Right hindlimb (tissue), 1 donor: ENCODE data around the gene VSX1.
A peak's percentile ranks its signal among the peaks of the same experiment; 100 is the strongest.

Experiments used
- DNase-seq: peaks from one replicate; pipeline ENCODE4 v3.0.0-alpha.2; 2018

The VSX1 gene

DNA sequence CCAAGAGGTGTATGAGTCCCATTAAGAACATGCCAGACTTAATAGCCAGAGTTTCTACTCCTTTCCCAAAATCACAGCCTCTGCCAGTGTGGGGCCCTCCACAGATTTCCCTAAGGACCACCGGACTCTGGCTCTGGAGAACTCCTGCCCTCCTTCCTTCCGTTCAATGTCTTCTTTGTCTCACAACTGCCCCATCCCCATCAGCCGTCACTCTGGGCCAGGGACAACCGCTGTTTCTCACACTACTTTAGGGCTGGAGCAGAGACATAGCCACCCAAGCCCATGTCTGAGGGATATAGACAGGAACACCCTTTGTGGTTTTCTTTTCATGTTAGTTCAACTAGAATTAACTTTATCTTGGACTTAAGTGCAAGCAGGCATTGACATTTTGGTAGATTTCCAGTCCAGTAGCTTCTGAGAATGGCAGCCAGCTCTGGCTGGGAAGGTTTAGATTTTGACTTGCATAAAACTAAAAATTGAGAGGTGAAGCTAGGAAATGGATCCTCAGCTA lies 17.3 kb downstream of the VSX1 start:
- peak; percentile 5 for DNase-seq

DNA sequence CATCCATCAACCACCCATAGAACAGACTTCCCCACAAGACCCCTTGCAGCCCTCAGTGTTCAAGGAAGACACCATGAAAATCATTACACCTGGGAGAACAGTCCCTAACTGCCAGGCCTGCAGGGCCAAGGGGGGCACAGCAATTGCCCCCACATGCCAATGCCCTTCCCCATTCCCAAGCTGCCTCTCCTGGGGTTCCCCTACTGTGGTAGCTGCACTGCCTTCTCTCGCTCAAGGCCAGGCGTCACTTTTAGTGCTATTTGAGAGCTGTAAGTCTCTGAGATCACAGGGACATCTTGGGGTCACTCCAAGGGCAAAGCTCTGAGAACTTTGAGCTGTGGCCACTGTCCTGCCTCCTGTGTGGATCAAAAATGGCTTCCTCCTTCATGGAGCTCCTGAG lies 18.0 kb downstream of the VSX1 start:
- no peak for DNase-seq

DNA sequence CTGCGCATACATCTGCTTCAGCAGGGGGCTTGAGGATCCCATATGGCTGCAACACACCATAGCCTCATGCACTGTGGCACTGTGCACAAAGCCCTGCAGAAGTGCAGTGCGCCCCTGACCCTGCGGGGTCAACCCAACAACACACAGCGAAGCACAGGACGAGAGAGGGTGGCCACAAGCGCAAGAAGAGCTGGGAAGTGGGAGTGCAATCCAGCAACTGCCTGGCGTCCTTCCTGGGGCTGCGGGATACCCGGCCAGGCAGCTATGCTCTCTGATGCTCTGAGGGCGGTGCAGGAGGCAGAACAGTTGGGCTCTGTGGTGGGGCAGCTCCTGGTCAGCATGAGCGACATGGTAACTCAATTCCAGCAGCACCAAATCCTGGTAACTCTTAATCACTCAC lies 18.4 kb downstream of the VSX1 start:
- DNase-seq, result no peak

DNA sequence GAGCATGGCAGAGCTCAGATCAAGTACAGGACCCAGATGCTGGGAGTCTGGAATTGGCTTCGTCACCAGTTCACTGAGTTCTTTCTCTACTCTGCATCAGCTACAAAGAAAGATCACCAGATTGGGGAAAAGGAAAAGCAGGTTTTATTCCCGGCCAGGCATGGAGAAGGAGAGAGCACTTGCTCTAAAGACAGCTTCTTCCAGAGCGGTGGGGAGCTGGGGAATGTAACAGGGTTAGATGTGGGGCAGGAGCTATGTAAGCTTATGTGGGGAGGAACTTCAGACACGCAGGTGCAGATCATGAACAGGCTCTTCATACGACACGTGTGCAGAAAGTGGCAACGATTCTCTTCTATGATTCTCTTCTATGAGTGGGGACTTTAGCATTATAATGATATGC lies 19.1 kb downstream of the VSX1 start:
- DNase-seq, result no peak

DNA sequence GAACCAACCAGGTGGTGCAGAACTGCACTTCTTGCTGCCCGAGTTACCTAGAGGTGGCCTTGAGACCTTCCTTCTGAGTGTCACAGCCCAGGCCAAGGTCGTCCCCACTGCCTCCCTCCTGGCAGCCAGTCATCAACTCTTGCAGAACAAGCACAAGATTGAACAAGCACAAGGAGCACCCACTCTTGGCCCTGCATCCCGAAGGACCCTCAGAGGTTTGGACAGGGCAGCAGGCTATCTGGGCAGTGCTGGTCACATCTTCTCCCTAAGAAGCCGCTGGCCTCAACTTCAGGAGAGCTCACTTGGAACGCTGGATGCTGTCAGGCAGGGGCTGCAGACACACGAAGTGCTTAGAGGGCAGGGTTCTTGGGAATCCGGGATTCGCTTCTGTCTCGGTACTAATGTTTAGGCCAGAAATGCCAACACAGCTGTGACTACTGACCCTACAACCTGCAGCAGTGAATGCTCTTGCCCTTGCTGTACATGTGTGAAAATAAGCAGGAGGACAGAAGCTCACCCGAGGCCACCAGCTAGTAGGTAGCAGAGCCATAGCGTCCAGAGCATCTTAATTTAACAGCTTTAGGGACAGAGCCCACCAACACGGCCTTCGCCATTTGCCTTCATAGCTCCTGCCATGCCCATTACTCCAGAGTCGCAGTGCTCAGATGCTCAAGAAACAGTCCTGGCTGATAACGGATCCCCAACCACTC lies 20.0 kb downstream of the VSX1 start:
- DNase-seq, result peak; percentile 6

DNA sequence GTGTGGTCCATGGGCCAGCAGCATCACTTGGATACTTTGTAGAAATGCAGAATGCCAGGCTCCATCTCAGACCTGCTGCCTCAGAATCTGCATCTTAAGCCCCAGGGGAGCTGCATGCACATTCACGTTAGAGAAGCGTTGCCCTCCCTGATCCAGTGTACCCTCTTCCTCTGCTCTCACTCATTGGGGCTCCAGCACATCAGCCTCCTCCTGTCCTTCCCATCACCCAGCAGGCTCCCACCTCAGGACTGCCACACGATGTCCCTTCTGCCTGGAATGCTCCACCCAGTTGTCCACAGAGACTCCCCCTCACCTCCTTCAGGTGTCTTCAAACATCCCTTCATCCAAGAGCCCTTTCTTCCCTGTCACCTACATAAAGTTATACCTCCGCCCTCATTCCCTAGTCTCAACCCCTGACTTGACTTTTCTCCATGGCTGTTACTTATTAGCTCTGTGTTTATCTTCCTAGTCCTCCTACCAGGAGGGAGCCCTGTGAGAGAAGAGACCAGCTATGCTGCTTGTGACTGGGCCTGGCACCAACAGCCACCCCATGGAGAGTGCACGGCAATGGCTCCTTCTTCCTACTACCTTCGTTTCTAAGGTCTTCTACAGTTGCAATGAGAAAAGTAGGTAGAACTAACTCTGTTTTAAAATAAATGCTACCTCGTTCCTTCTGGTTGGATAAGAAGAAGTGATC lies 20.7 kb downstream of the VSX1 start:
- peak; percentile 5 for DNase-seq

DNA sequence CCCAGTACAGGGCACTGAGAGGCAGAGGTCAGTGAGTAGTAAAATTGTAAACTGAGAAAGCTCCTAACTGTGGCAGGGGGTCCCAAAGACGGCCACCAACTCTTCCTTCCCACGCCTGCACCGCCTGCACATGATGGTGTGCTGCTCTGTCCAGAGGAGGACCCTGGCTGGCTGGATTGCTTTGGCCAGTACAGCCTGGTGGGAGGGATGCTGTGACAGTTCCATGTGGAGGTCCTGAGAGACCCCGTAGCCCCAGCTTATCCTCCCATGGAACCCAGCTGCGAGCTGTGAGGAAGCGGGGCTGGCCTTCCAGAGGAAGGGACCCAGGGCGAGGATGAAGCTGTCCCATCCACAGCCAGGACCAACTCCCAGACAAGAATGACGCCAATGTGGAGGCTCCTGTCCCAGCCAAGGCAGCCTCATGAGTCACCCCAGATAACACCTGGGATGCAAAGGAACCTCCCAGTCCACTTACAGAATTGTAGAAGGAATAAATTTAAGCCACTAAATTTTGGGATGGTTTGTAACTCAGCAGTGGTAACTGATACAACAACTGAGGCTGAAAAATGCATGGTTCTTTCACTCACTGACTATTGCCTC lies 22.0 kb downstream of the VSX1 start:
- DNase-seq, result peak; percentile 14

DNA sequence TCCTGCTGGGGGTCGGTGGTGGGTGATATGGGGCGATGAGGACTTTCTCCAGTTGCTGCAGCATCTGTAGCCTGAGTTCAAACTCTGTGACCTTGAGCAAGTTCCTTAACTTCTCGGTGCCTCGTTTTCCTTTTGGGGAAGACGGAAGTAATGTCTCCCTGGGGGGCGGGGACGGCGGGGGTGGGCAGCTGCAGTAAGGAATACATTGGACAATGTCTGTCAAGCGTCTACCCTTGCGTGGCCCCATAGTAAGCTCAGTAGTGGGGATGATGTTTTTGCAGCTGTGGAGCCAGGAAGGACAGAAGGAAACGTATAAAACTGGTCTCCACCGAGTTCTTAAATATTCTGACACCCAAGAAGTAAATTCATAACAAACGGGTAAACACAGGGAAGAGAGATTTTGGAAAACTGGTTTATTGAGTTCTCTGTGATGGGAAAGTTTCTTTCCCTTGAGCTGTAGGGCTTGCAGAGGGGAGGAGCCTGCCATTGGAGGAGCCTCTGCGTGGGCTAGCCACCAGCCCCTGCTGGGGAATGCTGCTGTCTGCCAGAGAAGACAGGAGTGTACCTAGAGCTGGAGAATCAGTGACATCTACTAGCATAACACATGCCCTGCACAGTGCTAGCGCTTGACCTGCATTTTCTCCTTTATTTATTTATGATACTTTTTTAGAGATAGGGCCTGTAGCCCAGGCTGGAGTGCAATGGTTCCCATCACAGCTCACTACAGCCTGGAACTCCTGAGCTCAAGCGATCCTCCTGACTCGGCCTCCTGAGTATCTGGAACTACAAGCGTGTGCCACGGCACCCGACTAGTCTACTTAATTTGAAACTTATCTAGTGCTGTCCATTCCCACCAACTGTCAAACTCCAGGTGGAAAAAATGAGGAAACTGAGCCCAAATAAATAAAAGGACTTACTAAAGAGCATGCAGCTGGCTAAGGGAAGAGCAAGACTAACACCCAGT lies 22.8 kb downstream of the VSX1 start:
- DNase-seq, result peak; percentile 65

DNA sequence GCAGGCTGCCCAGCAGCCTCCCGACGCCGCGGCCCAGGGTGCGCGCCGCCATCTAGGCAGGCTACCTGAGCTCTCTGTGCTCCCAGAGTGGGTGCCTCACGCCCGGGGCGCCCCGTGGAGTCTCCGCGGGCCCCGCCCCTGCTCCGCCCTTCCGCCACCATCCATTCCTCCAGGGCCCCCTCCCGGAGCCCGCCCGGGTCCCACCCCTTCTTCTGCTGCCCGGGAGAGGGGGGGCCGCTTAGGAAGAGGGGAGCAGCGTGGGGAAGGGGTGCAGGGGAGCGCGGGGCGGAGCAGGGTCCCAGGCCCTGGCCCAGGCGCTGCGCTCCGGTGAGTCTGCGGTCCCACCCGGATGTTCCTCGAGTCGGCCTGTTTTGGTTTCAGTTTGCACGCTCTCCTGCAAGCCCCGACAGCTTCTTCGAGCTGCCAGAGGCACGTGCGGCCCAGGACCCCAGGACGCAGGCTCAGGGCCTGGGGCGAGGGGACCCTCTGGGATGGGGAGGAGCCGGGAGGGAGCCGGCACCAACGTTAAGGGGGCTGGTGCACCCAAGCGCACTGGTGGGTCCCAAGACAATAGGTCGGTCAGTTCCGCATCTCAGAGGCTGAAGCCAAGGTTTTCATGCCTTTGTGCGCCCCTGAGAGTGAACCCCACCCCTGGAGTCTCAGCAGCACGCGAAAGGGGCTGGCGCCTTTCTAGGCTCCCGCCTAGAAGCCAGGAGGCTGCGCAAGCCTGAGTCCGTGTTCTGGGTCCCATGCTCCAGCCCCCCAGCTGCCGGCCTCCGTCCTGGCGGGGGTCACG lies 23.7 kb downstream of the VSX1 start, which contains the start of gene ACSS1:
Gene ACSS1 (minus strand): TSS at position 89 of the 796 bp plus-strand sequence. CDS start 37 bp downstream, at position 52.
- DNase-seq, result peak; percentile 66

DNA sequence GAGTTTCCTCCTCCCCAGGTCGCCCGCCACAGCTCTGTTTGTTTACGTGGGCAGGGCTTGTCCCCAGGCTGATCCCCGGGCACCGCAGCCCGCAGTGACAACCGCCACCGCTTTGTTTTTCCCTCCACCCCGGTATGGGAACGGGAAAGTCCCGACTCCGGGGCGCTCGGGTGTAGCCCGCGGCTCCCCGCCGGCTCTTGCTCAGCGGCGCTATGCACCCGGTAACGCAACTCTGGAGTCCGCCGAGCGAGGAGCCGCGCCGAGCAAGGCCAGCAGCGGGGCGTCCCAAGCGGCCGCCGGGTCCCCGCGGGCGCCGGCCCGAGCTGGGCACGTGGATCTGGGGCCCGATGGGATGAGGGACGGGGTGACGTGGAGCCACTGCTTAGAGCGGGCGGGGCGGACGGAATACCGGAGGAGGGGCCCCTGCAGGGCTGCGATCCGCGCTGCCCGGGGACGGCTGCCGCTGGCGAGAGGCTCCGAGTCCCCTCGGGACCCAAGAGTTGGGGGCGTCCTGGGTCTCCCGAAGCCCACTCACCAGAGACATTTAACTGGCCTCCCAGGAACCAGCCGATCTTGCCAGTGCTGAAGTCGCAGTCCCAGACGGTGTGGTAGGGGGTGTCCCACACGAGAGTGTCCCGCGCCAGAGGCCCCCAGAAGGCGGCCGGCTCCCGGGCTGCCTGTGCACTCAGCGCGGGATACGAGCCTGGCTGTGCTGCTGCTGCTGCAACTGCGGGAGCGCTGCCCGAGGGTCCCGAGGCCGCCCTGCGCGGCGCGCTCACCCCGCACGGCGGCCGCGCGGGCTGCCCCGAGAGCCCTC lies 24.5 kb downstream of the VSX1 start:
- DNase-seq, result peak; percentile 75

DNA sequence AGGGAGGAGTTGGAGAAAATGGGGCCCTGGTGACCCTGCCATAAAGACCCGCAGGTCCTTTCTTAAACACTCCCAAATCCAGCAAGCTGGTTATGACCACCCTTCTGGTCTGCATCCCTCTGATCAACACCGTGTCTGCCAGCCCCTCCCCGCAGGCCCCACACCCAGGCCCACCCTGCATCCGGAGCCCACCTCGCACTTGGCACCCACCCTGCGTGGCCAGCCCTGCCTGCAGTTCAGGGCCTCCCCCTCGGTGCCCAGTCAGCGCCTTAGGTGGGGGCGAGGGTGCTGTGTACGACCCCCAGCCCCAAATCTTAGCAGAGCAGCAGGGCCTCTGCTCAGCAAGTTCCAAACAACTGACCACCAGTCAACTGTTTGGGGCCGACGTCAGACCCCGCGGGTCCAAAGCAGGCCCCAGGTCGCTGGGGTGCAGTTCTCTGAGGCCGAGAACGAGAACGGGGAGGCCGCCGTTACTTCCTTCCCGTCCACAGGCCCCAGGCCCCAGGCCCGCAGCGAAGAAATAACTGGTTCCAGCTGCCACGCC lies 25.2 kb downstream of the VSX1 start:
- DNase-seq, result peak; percentile 28

DNA sequence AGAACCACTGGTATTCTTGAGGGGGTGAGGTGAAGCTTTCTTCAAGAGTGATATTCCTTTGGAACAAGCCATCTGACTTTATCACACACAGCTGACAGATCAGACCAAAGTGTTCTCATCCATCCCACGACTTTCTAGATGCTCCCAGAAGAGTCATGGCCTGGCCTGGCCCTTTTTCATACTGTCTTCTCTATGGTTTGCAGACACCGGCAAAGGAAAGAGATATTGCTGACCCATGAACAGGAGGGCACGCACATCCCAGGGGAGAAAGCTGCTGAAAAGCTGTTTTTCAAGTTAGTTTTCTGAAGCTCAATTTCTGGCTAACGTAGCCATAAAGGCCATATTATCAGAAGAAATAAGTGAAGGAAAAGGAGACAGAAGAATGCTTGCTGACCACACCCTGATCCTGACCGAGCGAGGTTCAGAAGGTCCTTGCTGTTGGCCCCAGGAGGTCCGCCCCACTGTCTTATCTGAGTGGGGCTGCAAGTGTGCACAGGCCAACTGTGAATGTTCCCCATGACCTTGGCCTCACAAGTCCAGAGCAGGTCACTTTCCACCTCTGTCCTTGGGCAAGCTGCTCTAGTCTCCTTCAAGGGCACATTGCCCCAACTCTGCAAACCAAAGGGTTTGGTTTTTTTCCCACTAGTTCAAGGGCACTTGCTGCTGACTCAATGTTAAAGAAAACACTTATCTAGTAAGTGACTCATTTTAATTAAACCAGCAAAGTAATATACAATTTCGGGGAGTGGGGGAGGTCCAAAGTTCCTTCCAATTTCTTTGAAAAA lies 26.0 kb downstream of the VSX1 start:
- peak; percentile 6 for DNase-seq

DNA sequence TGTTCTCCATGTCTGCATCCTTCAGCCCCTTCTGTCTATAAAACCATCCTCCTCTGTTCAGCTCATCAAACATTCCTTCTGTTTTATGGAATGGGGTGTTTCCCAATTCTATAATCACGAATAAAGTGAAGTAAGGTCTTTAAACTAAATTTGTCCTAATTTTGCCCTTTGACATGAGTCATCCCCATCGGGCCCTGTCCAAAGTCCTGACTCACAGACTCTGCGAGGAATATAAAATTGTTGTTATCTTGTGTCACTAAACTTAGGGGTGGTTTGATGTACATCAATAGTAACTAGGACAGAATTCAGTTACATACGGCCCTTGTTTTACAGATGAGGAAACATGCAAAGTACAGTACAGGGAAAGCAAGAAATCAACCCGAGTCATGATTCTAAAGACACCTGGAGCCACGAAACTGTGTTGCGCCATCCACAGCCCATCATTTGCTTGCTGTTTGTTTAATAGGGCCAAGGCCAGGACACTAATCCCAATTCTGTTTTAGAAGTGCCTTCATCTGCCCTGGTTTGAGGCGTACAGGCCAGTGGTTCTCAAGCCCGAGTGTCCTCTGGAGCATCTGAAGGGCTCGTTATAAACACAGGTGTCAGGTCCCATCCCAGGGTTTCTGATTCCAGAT lies 26.8 kb downstream of the VSX1 start:
- DNase-seq, result peak; percentile 16

DNA sequence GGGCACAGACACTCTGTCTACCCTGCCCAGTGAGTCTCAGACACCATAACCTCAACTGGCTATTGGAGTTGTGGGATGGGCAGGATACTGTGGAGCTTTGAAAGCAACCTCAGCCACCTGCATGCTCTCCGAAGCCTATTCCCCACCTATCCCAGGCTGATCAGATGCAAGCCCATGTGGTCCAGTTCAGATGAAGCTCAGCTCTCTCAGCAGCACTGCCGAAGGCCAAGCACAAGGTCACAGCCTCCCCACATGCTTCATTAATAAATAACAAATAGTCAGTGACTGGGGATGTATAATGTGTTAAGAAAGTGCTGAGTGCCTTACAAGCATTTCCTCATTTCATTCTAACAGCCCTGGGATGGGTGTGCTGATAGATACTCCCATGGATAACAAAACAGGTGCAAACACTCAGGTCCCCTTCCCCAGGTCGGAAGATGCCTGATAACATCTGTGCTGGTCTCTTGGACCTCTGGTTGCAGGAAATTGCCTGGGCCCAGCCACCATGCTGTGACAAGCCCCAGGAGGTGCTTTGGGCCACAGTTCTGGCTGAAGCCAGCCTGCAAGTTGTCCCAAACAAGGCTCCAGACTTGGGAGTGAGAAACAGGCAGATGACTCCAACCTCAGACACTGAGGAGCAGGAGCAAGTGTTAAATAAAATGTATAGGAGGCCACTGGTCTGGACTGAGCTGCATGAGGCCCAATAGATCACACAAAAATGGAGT lies 27.7 kb downstream of the VSX1 start:
- DNase-seq, result no peak

DNA sequence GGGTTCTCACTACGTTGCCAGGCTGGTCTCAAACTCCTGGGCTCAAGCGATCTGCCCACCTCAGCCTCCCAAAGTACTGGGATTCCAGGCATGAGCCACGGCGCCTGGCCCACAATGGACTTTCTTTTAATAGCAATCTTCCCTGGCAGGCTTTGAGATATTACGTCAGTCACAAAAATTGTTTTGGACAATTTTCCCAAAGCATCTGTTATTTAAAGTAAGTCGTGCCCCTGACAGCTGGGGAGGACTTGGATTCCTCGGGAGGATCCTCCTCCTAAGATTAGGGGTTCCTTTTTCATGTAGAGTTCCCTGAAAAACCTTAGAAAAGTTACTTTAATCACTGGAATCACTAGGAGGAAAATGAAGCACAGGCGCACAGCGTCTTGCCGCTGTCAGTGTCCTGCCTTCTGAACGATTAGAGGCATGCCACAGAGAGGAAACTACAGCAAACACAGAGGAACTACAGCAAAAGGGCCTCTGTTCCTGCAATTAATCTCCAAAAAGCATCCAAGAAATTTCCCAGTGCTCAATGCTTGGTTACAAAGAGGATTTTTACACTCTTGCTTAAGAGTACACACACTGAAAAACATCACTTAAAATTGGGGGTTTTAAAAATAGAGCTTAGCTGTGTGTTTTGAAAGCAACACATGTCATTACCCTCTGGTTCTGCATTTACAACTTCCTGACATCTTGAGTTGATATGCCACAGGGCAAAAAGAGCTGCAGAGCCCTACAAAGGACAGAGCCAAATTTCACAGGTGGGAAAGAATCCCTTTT lies 28.5 kb downstream of the VSX1 start:
- DNase-seq, result peak; percentile 81

DNA sequence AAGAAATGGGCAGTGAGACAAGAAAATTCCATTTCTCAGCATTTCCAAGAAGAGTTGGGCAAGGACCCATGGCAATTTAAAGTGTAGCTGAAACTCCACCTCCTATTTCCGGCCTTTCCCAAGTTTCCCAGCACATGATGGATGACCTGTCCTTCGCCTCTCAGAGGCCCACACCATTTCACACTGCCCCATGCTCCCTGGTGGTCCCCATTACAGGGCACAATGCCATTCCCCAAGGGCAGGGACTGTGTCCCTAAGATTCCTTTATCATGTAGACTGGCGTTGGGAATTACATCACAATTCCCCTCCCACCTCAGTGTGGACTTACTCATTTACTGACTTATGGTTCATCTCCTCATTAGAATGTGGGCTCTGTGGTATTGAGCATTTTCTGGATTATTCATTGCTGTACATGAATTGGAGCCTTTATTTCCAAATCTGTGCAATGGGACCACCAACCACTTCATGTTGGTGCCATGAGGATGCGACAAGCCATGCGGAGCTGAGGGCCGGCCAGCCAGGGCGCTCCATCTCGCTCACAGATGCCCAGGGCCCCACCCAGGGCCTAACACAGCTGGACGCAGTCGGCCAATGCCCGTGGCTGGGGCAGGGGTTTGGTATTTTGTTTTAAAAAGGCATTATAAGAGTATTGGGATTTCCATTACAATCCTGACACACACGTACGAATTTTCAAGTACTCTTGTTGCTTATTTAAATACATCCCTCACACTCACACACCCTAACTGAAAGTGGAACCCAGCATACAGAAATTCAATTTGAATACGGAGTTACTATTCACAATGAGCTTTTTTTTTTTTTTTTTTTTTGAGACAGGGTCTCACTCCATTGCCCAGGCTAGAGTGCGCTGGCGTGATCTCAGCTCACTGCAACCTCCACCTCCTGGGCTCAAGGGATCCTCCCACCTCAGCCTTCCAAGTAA lies 29.4 kb downstream of the VSX1 start:
- peak; percentile 54 for DNase-seq
